Loucy (cell line): Measurements from ENCODE around the gene POLD1.

ENCODE experiments used
- CTCF ChIP-seq: fragments of 200-600 bp; sonication (generic); conservative IDR thresholded peaks from 2 replicates; pipeline ENCODE4 v1.5.1; 2014; ENCODE audit warnings: mild to moderate bottlenecking, antibody characterized with exemption, low read length
- EZH2phosphoT487 ChIP-seq: fragments of 200-600 bp; IDR thresholded peaks from 2 replicates; pipeline ENCODE4 v1.6.1; 2018; ENCODE audit warnings: antibody characterized with exemption, mild to moderate bottlenecking, moderate library complexity, borderline replicate concordance

GRCh38 chr19:50377517-50377916 lies 6.6 kb upstream of the POLD1 start:
- TF ChIP-seq CTCF (no peak), EZH2phosphoT487 (no peak)
